ENCODE data around the gene ELMO3. TPM values are rescaled to one million over a fixed set of nuclear protein-coding genes. Genes with fewer than 3 reads are reported as not detected.
A peak's percentile ranks its signal among the peaks of the same experiment; 100 is the strongest.

The ELMO3 gene
- total and polyA plus RNA-seq, 2 of the 13 experiments (the other 11 are each of a cell fraction or from before 2014, with no cell fraction given) = 2.6 to 4.0 TPM

- TF ChIP-seq ATF7-NPFF (CRISPR knock-in tag; IDR thresholded peaks at IDR 0.05; ENCODE audit: low read depth) (peak; percentile 40), NCOA2 (CRISPR knock-in tag; IDR thresholded peaks at IDR 0.05) (no peak), ZSCAN31 (CRISPR knock-in tag; IDR thresholded peaks at IDR 0.05; ENCODE audit: low read depth) (0 out of 2 replicates have a peak, but pooled peaks have one; percentile 57), MYNN (CRISPR knock-in tag; IDR thresholded peaks at IDR 0.05; ENCODE audit: low read depth) (peak; percentile 74; the same call in 1 of the 2 replicates), RNF2 (conservative IDR thresholded peaks at IDR 0.05; ENCODE audit: low read depth) (0 out of 2 replicates have a peak, but pooled peaks have one; percentile 54), ZNF687 (CRISPR knock-in tag; IDR thresholded peaks at IDR 0.05) (peak; percentile 88), ZNF276 (CRISPR knock-in tag; IDR thresholded peaks at IDR 0.05; ENCODE audit: low read depth) (0 out of 2 replicates have a peak, but pooled peaks have one; percentile 12), ARNT2 (CRISPR knock-in tag; IDR thresholded peaks at IDR 0.05; ENCODE audit: low read depth) (peak; percentile 59; the same call in 1 of the 2 replicates), HMG20B (CRISPR knock-in tag; conservative IDR thresholded peaks at IDR 0.05) (peak; percentile 20; the same call in 1 of the 2 replicates), ZNF749 (CRISPR knock-in tag; IDR thresholded peaks at IDR 0.05; ENCODE audit: borderline replicate concordance) (peak; percentile 84; the same call in 1 of the 2 replicates), TBX2 (CRISPR knock-in tag; IDR thresholded peaks at IDR 0.05; ENCODE audit: borderline replicate concordance) (peak; percentile 51), JUNB (CRISPR knock-in tag; IDR thresholded peaks at IDR 0.05; ENCODE audit: borderline replicate concordance) (no peak), ZNF501 (CRISPR knock-in tag; IDR thresholded peaks at IDR 0.05) (peak; percentile 86), RBAK (CRISPR knock-in tag; IDR thresholded peaks at IDR 0.05) (no peak), KDM2A (CRISPR knock-in tag; IDR thresholded peaks at IDR 0.05; ENCODE audit: borderline replicate concordance, low read depth) (peak; percentile 94), ZNF570 (CRISPR knock-in tag; IDR thresholded peaks at IDR 0.05; ENCODE audit: borderline replicate concordance) (no peak), MIXL1 (CRISPR knock-in tag; IDR thresholded peaks at IDR 0.05) (0 out of 2 replicates have a peak, but pooled peaks have one; percentile 64), BORCS8-MEF2B (CRISPR knock-in tag; IDR thresholded peaks at IDR 0.05) (peak; percentile 92), ZHX1 (CRISPR knock-in tag; IDR thresholded peaks at IDR 0.05; ENCODE audit: low read depth) (0 out of 2 replicates have a peak, but pooled peaks have one; percentile 25), ZNF781 (CRISPR knock-in tag; IDR thresholded peaks at IDR 0.05; ENCODE audit: borderline replicate concordance, not compliant biosample characterization) (peak; percentile 25)
Measured at GRCh38 chr16:67247192-67248072, 48.5 kb downstream of the ELMO3 start, which contains the start of gene FHOD1 (continued).

All from HepG2 (cell line).